Glomerular endothelial cell (primary cell): ENCODE results near the gene FCHO1. TPM values are rescaled to one million over a fixed set of nuclear protein-coding genes. Genes with fewer than 3 reads are reported as not detected.

Experiments
- DNase-seq: peaks from one replicate; pipeline ENCODE4 v3.0.0-alpha.2; 2011; ENCODE audit warnings: low read depth, low spot score; ENCODE audit errors: extremely low read depth
- total RNA-seq: library from RNA; depleted of rRNA; stranded (reverse); fragments of >200 nt; gene quantifications from 2 replicates; pipeline ENCODE4 v1.2.3, GENCODE V29; 2015

The FCHO1 gene, protein sequence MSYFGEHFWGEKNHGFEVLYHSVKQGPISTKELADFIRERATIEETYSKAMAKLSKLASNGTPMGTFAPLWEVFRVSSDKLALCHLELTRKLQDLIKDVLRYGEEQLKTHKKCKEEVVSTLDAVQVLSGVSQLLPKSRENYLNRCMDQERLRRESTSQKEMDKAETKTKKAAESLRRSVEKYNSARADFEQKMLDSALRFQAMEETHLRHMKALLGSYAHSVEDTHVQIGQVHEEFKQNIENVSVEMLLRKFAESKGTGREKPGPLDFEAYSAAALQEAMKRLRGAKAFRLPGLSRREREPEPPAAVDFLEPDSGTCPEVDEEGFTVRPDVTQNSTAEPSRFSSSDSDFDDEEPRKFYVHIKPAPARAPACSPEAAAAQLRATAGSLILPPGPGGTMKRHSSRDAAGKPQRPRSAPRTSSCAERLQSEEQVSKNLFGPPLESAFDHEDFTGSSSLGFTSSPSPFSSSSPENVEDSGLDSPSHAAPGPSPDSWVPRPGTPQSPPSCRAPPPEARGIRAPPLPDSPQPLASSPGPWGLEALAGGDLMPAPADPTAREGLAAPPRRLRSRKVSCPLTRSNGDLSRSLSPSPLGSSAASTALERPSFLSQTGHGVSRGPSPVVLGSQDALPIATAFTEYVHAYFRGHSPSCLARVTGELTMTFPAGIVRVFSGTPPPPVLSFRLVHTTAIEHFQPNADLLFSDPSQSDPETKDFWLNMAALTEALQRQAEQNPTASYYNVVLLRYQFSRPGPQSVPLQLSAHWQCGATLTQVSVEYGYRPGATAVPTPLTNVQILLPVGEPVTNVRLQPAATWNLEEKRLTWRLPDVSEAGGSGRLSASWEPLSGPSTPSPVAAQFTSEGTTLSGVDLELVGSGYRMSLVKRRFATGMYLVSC
- 0.93 and 3.1 TPM in 2 replicates for total RNA-seq

DNA sequence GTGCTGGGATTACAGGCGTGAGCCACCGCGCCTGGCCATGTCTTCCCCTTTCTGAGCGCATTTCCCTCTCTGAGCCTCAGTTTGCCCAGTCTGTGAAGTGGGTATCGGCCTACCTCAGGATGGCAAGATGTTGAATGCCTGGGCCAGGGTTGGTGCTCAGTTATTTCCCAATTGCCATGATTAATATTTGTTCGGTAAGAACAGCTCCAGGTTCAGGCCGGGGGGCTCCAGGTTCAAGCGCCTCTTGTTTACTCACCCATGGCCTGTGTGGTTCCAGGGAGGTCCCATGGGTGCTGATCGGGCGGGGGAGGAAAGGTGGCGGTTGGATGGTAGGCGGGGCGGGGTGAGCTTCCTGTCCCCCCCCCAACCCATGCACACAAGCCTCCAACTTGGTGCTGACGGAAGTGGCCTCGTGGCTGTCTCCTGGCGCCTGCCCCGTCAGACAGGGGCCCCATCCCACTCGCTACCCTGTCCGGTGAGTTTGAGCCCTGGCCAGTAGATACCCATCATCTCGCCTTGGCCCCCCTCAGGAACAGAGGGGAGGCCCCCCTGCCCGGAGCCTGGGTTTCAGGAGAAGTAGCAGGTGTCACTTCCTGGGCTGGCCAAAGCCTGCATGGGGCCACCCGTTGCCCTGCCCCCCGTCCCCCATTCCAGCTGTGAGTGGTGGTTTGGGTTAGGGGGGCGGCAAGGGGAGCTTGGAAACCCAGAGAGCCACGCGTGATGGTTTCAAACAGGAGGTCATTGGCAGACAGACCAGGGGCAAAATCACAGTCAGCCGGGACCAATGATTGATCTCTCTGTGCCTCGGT is at the start of gene FCHO1:
FCHO1 (plus strand) TSS at position 375 of the 809 bp plus-strand sequence. CDS start 3,688 bp downstream, outside the sequence.
- no peak for DNase-seq

- peak; percentile 52 for DNase-seq
Observed at GRCh38 chr19:17703824-17704463, 47.3 kb upstream of the FCHO1 start.

DNA sequence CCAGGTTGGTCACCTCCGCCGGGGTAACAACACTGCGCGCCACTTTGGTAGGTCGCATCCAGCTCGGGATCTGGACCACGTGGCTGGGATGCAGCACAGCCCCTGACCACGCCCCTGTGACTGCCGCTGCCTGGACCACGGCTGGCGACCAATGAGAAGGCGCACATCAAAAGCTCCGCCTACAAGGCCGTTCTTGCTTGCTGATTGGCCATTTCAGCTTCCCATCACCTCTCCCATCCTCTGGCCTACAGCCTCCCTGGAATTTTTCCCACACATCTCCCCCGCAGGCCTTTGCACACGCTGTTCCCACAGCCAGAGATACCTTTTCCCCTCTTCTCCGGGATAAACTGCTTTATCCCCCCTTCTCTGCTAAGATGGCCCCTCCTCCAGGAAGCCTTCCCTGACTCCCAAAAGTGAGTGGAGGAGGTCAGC is 44.5 kb upstream of the FCHO1 start:
- no peak for DNase-seq

DNA sequence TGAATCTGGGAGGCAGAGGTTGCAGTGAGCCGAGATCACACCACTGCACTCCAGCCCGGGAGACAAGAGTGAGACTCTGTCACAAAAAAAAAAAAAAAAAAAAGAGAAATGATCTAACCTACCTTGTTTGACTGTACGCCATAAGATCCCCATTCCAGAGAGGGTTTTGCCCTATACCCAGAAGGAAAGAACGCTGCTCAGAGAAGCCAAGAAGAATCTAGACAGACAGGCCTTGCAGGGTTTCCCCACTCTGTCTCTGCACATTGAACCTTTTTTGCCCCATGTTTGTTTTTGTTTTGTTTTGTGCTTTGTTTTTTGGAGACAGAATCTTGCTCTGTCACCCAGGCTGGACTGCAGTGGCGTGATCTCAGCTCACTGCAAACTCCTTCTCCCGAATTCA is 39.4 kb upstream of the FCHO1 start:
- no peak for DNase-seq

DNA sequence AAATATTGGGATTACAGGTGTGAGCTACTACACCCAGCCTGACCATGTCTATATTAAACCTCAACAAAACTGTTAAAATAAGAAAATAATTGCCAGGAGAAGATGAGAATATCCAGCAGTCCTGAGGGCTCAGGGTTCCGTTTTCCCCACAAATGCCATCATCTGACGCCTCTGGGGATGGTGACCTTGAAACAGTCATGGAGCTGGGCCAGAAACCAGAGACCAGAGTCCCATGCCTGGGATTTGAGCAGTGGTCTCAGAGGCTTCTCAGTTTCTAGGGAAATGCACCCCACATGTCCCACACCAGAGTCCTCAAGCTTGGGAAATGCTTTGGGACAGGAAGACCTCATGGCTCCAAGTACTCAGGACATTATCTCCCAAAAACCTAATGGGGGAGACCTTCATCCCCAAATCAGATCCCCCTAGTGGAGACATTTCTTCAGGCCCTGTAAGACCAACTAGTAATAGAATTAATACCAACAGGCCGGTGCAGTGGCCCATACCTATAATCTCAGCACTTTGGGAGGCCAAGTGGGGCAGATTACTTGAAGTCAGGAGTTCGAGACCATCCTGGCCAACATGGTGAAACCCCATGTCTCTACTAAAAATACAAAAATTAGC is 34.9 kb upstream of the FCHO1 start:
- no peak for DNase-seq

DNA sequence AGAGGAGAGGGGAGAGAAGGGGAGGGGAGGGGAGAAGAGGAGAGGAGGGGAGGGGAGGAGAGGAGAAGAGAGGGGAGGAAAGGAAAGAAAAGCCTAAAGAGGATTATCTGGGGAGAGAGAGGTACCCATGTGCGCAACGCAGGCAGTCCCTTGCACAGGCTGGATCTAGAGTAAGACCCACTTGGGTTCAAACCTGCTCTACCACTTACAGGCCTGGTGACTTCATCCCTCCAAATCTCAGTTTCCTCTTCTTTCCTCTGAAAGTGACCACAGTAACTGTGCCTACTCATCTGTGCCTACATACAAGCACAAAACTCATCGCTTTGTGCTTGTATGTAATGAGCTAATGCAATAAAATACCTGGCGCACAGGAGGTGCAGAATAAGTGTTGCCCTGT is 32.7 kb upstream of the FCHO1 start:
- DNase-seq: no peak

DNA sequence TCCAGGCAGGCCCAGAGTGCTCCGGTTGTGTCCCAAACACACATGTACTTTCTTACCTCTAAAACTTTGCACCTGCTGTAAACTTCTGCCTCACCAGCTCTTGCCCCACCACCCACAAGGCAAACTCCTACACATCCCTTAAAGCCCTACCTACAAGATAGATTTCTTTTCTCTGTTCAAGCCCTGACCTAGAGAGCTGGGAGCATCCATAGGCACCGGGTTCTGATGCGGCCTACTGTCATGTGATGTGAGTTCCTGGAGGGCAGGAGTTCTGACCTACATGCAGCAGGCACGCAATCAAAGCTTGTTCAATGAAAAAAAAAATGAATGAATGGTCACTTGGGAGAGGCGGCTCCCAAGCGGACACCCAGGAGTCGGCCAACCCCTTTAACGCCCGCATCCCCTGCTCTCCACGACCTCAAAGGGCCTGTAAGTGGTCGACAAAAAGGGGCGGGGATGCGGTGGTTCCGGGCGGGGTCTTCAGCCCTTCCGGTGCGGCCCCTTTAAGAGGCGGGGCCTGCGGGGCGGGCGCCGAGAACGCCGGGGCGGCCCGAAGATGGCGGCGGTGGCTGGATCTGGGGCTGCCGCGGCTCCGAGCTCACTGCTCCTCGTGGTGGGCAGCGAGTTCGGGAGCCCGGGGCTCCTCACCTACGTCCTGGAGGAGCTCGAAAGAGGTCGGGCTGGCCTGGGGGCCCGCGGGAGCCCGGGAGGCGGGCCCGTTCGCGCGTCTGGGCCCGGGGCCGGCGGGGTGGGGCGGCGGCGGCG is 32.1 kb upstream of the FCHO1 start, which contains the start of gene MAP1S:
MAP1S (plus strand) TSS at position 534 of the 765 bp plus-strand sequence; CDS start at position 557, 23 bp downstream.
- DNase-seq: no peak

- no peak for DNase-seq
Observed at GRCh38 chr19:17719730-17720400, 31.4 kb upstream of the FCHO1 start.

DNA sequence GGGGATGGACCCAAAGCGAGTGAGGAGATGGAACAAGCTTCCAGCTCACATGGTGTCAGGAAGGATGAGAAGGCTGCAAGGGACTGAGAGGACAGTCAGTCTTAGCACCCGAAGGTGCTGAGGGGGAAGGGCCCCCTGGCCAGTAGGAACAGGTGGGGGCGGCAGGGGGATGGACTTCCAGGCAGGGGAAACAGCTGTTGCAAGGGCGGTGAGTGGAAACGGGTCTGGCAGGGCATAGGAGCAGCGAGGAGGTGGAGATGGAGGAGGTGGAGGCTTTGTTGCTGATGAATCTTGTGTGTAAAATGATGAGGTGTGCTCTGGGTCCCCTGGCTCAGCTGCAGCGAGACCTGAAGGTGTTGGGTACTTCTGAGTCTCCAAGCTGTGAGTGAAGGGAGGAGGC is 30.8 kb upstream of the FCHO1 start:
- DNase-seq: no peak

DNA sequence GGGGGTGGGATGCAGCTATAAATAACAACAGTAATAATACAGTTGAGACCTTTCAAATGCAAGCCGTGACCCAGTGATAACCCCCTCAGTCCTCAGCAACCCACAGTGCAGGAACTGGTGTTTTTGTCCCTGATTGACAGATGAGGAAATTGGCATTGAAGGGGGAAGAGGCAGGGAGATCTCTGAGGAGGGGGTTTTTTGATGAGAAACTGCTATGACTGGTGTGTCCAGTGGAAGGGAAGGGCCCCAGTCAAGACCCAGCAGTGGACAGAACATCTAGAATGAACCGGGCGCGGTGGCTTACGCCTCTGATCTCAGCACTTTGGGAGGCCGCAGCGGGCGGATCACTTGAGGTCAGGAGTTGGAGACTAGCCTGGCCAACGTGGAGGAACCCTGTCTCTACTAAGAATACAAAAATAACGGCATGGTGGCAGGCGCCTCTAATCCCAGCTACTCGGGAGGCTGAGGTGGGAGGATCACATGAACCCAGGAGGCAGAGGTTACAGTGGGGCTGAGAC is 30.1 kb upstream of the FCHO1 start:
- no peak for DNase-seq

DNA sequence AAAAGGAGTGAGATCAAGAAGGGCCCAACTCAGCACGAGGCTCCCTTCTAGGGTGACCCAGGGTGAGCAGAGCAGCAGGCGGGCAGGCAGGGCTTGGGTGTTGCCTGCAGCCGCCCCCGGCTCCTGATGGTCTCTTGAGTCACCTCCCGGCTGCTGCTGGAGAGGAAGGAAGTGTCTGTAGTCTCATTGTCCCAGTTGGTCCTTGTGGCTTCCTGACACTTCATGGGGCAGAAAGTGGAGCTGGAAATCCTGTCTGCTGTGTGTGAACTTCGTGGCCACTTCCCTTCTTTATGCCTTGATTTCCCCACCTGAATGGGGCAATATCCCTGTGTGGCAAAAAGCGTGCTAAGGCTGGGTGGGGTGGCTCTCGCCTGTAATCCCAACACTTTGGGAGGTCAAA is 29.5 kb upstream of the FCHO1 start:
- DNase-seq: no peak

GRCh38 chr19:17722655-17723240 is 28.5 kb upstream of the FCHO1 start:
- DNase-seq: no peak

DNA sequence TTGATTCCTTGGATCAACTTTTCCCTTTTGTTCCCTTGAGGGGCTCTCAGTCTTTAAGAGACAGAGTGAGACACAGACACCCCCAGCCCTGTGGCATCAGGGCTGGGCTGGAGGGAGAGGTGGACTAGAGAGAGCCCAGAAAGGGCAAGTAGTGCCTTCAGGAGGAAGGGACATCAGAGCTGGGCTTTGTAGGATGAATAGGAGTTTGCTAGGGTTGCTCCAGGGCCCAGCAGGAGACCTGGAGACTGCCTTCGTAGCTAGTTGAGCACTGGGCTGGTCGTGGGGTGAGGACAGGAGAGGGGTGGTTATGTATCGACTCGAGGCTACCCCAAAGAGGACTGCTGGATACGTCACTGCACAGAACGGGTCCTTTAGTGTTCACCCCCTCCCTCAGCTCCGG is 26.6 kb upstream of the FCHO1 start:
- no peak for DNase-seq

DNA sequence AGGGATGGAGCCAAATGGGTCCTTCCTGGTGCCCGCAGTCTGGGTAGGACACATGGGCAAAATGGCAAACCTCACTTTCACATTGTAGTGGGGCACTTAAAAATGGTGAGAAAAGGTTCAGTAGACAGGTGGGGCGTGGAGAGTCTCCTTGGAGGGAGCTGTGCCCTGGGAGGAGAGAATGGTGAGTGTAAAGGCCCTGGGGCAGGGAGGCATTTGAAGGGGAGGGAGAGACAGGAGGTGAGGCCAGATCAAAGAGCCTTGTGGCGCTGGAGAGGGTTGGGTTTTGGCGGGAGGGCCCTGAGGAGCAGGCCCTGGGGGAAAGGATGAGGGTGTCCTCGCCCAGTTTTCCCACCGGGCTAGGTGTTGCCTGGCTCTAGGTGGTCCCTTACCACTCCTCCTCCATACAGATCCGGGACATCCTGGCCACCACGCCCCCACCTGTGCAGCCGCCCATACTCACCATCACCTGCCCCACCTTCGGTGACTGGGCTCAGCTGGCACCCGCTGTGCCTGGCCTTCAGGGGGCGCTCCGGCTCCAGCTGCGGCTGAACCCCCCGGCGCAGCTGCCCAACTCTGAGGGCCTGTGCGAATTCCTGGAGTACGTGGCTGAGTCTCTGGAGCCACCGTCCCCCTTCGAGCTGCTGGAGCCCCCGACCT is 25.7 kb upstream of the FCHO1 start:
- DNase-seq: no peak

- DNase-seq: no peak
Observed at GRCh38 chr19:17726136-17726741, 25.0 kb upstream of the FCHO1 start.

GRCh38 chr19:17726964-17727773 is 24.1 kb upstream of the FCHO1 start:
- no peak for DNase-seq
